HepG2 (cell line): ENCODE data around the gene POLR1E. TPM values are rescaled to one million over a fixed set of nuclear protein-coding genes. Genes with fewer than 3 reads are reported as not detected.

Experiments used
- ATAC-seq: fragments of 200-7000 bp; cut with Tn5 transposase; 3 replicates; pipeline ENCODE4 v1.9.1; 2020; ENCODE audit warnings: mild to moderate bottlenecking, moderate library complexity
- BruUV-seq: library from RNA; stranded (reverse); fragments of 400-500 nt; replicated peaks from 2 replicates; lab custom pipeline; 2021; lab: Mats Ljungman, UMichigan
- CTCF ChIA-PET: fragments of 300-600 bp; formaldehyde crosslinking; extraction: SDS; loops from one replicate; lab custom pipeline; 2021; ENCODE audit warnings: low total read pairs, inconsistent platforms, low intra/inter-chr PET ratio; lab: Yijun Ruan, JAX
- POLR2A ChIA-PET: fragments of 350-600 bp; sonication (Branson Sonifier 250); formaldehyde crosslinking; loops from one replicate; lab custom pipeline; 2020; ENCODE audit warnings: antibody characterized with exemption, inconsistent platforms; lab: Yijun Ruan, JAX
- DNase-seq: peaks from one replicate; pipeline ENCODE4 v3.0.0-alpha.2; 2015; ENCODE audit warnings: low spot score
- FAIRE-seq: peaks from 3 replicates; lab custom pipeline; 2011; peaks lifted over from hg19 to GRCh38; lab: Jason Lieb, UNC
- H2AFZ ChIP-seq: one replicate; pipeline ENCODE4 v1.6.1; 2011; ENCODE audit warnings: low read length, inconsistent platforms
- H3K27ac ChIP-seq: fragments of 300-600 bp; 3 replicates; pipeline ENCODE4 v1.8.0; 2011; ENCODE audit warnings: mixed run types, mild to moderate bottlenecking, mixed read lengths, low read length, inconsistent platforms; ENCODE audit not compliant: insufficient read depth; ENCODE audit errors: extremely low read length
- H3K27me3 ChIP-seq, 2 experiments: fragments of 200-600 bp in 1 of 2; 2 replicates in 1 of 2; 3 replicates in 1 of 2; pipeline versions ENCODE4 v1.6.0 to v1.8.0; 2011; ENCODE audit warnings: low read length in 2 of 2, mild to moderate bottlenecking in 2 of 2, moderate library complexity in 2 of 2, inconsistent platforms in 1 of 2; ENCODE audit not compliant: insufficient read depth in 2 of 2, control insufficient read depth in 1 of 2
- H3K36me3 ChIP-seq, 2 experiments: fragments of 200-600 bp in 1 of 2; replicated peaks in 1 of 2; 2 replicates in 1 of 2; 3 replicates in 1 of 2; pipeline versions ENCODE4 v1.5.1 to v1.8.0; 2011; ENCODE audit warnings: low read length in 2 of 2, inconsistent platforms in 1 of 2; ENCODE audit not compliant: insufficient read depth in 2 of 2, control insufficient read depth in 1 of 2
- H3K4me1 ChIP-seq: 2 replicates; pipeline ENCODE4 v1.5.1; 2012; ENCODE audit warnings: low read length, inconsistent platforms; ENCODE audit not compliant: insufficient read depth
- H3K4me2 ChIP-seq: 2 replicates; pipeline ENCODE4 v1.6.0; 2011; ENCODE audit warnings: low read depth, low read length, inconsistent platforms
- H3K4me3 ChIP-seq, 3 experiments: fragments of 200-600 bp in 1 of 3; sonication (generic), shearing (Covaris generic) in 1 of 3; replicated peaks in 1 of 3; 2 replicates each; pipeline ENCODE4 v1.5.1; 2011 to 2016; ENCODE audit warnings: low read length in 3 of 3, inconsistent platforms in 2 of 3, low read depth in 2 of 3, mild to moderate bottlenecking in 2 of 3, control low read depth in 1 of 3, mixed read lengths in 1 of 3; ENCODE audit not compliant: insufficient read depth in 1 of 3
- H3K79me2 ChIP-seq: one replicate; pipeline ENCODE4 v1.6.1; 2011; ENCODE audit warnings: low read length, inconsistent platforms; ENCODE audit not compliant: insufficient read depth
- H3K9ac ChIP-seq: 2 replicates; pipeline ENCODE4 v1.6.0; 2011; ENCODE audit warnings: mild to moderate bottlenecking, low read depth, low read length, inconsistent platforms; ENCODE audit not compliant: insufficient read depth
- H3K9me3 ChIP-seq: 2 replicates; pipeline ENCODE4 v1.5.1; 2012; ENCODE audit warnings: mild to moderate bottlenecking, low read length
- H4K20me1 ChIP-seq: 2 replicates; pipeline ENCODE4 v1.6.0; 2011; ENCODE audit warnings: inconsistent platforms, mild to moderate bottlenecking, low read length, moderate library complexity; ENCODE audit not compliant: insufficient read depth
- HDAC1 ChIP-seq: sonication (generic); formaldehyde crosslinking; IDR thresholded peaks from 2 replicates; pipeline ENCODE4 v1.5.1; 2020; ENCODE audit warnings: mild to moderate bottlenecking, missing genetic modification reagents
- HMG20A ChIP-seq: IDR thresholded peaks from 2 replicates; pipeline ENCODE4 v1.6.1; 2016; ENCODE audit warnings: borderline replicate concordance
- HOXA7 ChIP-seq: sonication (generic); formaldehyde crosslinking; IDR thresholded peaks from 2 replicates; pipeline ENCODE4 v1.8.1; 2022; ENCODE audit warnings: mild to moderate bottlenecking, missing genetic modification reagents, moderate library complexity
- IRF2 ChIP-seq: IDR thresholded peaks from 2 replicates; pipeline ENCODE4 v1.6.1; 2018; ENCODE audit warnings: missing genetic modification reagents, missing compliant biosample characterization
- MAFG ChIP-seq: sonication (generic); formaldehyde crosslinking; IDR thresholded peaks from 2 replicates; pipeline ENCODE4 v1.5.1; 2020; ENCODE audit warnings: mild to moderate bottlenecking, missing genetic modification reagents
- NFE2L2 ChIP-seq: fragments of 150-350 bp; IDR thresholded peaks from 2 replicates; pipeline ENCODE4 v1.6.1; 2014; ENCODE audit warnings: low read length
- NR2C2 ChIP-seq: sonication (generic); formaldehyde crosslinking; IDR thresholded peaks from 2 replicates; pipeline ENCODE4 v1.4.0; 2020; ENCODE audit warnings: missing genetic modification reagents, mild to moderate bottlenecking, moderate library complexity, borderline replicate concordance
- SAP130 ChIP-seq: IDR thresholded peaks from 2 replicates; pipeline ENCODE4 v1.6.1; 2016; ENCODE audit warnings: low read depth
- TP53 ChIP-seq: sonication (generic); formaldehyde crosslinking; conservative IDR thresholded peaks from 2 replicates; pipeline ENCODE4 v1.4.0; 2020; ENCODE audit warnings: missing genetic modification reagents
- XBP1 ChIP-seq: sonication (generic); formaldehyde crosslinking; IDR thresholded peaks from 2 replicates; pipeline ENCODE4 v1.5.0; 2020; ENCODE audit warnings: missing genetic modification reagents
- ZFP36 ChIP-seq: fragments of 150-350 bp; IDR thresholded peaks from 2 replicates; pipeline ENCODE4 v1.6.1; 2018; ENCODE audit warnings: borderline replicate concordance, low read length, low read depth; ENCODE audit not compliant: partially characterized antibody
- ZFY ChIP-seq: sonication (generic); formaldehyde crosslinking; IDR thresholded peaks from 2 replicates; pipeline ENCODE4 v1.4.0; 2020; ENCODE audit warnings: missing genetic modification reagents
- ZNF17 ChIP-seq: sonication (generic); formaldehyde crosslinking; IDR thresholded peaks from 2 replicates; pipeline ENCODE4 v1.5.0; 2020; ENCODE audit warnings: mild to moderate bottlenecking, missing genetic modification reagents
- ZNF276 ChIP-seq: sonication (generic); formaldehyde crosslinking; IDR thresholded peaks from 2 replicates; pipeline ENCODE4 v1.4.0; 2020; ENCODE audit warnings: mild to moderate bottlenecking, low read depth, missing genetic modification reagents
- ZNF451 ChIP-seq: sonication (generic); formaldehyde crosslinking; IDR thresholded peaks from 2 replicates; pipeline ENCODE4 v1.5.0; 2020; ENCODE audit warnings: mild to moderate bottlenecking, missing genetic modification reagents
- ZNF839 ChIP-seq: sonication (generic); formaldehyde crosslinking; IDR thresholded peaks from 2 replicates; pipeline ENCODE4 v1.4.0; 2020; ENCODE audit warnings: missing genetic modification reagents, mild to moderate bottlenecking, borderline replicate concordance
- WGBS: methylation state at CpG from one replicate; pipeline ENCODE4 v1.1.6; 2017; ENCODE audit warnings: low lambda C conversion rate; 5-methylcytosine and 5-hydroxymethylcytosine counted together
- in situ Hi-C: cut with HindIII; loops from 2 replicates; pipeline ENCODE4 v1.10.0; 2017; ENCODE audit warnings: low pct_unique_long_range_greater_than_20kb; ENCODE audit not compliant: extremely low pct_ligation_motif_present
- intact Hi-C: fragments of 100-400 bp; cut with micrococcal nuclease; formaldehyde crosslinking; loops from one replicate; pipeline ENCODE4 v1.10.0; 2022; ENCODE audit not compliant: unreplicated experiment
- polyA plus RNA-seq, 8 experiments: library from polyadenylated mRNA; depleted of rRNA in 3 of 8; stranded (reverse) in 7 of 8; unstranded in 1 of 8; fragments of >200 nt; fragmentation: Illumina TruSeq in 4 of 8; extraction: Trizol in 4 of 8; gene quantifications; 2 replicates each; pipeline versions ENCODE4 v1.2.1 to v1.2.3, GENCODE V29; 2011 to 2016; ENCODE audit warnings: low read depth in 4 of 8, missing spikeins in 1 of 8, mixed read lengths in 1 of 8; ENCODE audit not compliant: insufficient read depth in 1 of 8
- total RNA-seq, 5 experiments: library from RNA; depleted of rRNA; stranded (reverse); fragments of >200 nt; fragmentation: Illumina TruSeq; extraction: Trizol; gene quantifications; 2 replicates each; pipeline ENCODE4 v1.2.3, GENCODE V29; 2016; ENCODE audit warnings: low read depth in 1 of 5
- TF ChIP-seq, protein P1 (sequence below): sonication (generic); formaldehyde crosslinking; IDR thresholded peaks from 2 replicates; pipeline ENCODE4 v1.4.0; 2020; ENCODE audit warnings: low read depth, mild to moderate bottlenecking, missing genetic modification reagents
- TF ChIP-seq, protein P2 (sequence below): sonication (generic); formaldehyde crosslinking; IDR thresholded peaks from 2 replicates; pipeline ENCODE4 v1.4.0; 2020; ENCODE audit warnings: mild to moderate bottlenecking, missing genetic modification reagents, borderline replicate concordance

The POLR1E gene
- total and polyA plus RNA-seq, 2 of the 13 experiments (the other 11 are each of a cell fraction or from before 2014, with no cell fraction given) = 23.0 to 37.8 TPM

DNA sequence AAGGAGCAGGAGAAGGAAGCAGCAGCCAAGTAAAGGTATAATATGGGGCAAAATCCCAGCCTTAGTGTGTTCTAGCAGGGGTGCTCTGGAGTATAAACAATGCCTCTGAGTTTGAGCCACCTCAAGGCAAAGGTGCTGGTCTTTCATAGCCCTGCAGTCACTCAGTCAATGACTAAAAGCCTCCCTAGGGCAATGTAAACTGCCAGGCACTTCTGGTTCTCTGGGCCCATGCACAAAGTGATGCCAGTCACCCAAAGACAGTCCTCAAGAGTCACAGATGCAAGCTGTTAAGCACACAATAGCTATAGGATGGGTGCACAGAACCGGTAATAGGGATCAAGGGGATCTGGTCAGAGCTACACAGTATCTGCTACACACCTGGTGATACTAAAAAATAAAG lies 33.1 kb upstream of the POLR1E start (continued):
- TF ChIP-seq, protein P1, sequence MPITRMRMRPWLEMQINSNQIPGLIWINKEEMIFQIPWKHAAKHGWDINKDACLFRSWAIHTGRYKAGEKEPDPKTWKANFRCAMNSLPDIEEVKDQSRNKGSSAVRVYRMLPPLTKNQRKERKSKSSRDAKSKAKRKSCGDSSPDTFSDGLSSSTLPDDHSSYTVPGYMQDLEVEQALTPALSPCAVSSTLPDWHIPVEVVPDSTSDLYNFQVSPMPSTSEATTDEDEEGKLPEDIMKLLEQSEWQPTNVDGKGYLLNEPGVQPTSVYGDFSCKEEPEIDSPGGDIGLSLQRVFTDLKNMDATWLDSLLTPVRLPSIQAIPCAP (CRISPR knock-in tag) = no peak
- TF ChIP-seq HMG20A (CRISPR knock-in tag) = no peak
- no peak for TF ChIP-seq ZNF17 (CRISPR knock-in tag)
- TF ChIP-seq HOXA7 (CRISPR knock-in tag) = no peak

- Histone ChIP-seq H3K9ac (peak overlapping the region; percentile 42; the same call in 1 of the 2 replicates), H3K79me2 (peaks cover 93% of the 10 kb centered on the region), H3K4me3 (peak overlapping the region in 1 of 3 experiments; percentile 33; a peak in 2 of 6 replicates), H3K27me3 (no peaks in the 10 kb centered on the region), H3K27ac (peak overlapping the region; percentile 72), H4K20me1 (peaks cover 40% of the 10 kb centered on the region)
- CTCF ChIA-PET = no interaction called here
- in situ Hi-C loops = no loop called here
- ATAC-seq = peak; percentile 25; the same call in 2 of the 3 replicates
- FAIRE-seq = no peak
- TF ChIP-seq NFE2L2 (no peak), NR2C2 (CRISPR knock-in tag) (no peak), TP53 (CRISPR knock-in tag) (no peak), XBP1 (CRISPR knock-in tag) (no peak), ZNF276 (CRISPR knock-in tag) (no peak), ZNF839 (no peak), ZFP36 (no peak), ZNF451 (CRISPR knock-in tag) (no peak), HDAC1 (no peak), ZFY (no peak), SAP130 (CRISPR knock-in tag) (no peak), MAFG (CRISPR knock-in tag) (no peak), IRF2 (CRISPR knock-in tag) (no peak)
- TF ChIP-seq, protein P2, sequence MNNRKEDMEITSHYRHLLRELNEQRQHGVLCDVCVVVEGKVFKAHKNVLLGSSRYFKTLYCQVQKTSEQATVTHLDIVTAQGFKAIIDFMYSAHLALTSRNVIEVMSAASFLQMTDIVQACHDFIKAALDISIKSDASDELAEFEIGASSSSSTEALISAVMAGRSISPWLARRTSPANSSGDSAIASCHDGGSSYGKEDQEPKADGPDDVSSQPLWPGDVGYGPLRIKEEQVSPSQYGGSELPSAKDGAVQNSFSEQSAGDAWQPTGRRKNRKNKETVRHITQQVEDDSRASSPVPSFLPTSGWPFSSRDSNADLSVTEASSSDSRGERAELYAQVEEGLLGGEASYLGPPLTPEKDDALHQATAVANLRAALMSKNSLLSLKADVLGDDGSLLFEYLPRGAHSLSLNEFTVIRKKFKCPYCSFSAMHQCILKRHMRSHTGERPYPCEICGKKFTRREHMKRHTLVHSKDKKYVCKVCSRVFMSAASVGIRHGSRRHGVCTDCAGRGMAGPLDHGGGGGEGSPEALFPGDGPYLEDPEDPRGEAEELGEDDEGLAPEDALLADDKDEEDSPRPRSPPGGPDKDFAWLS = no peak
- TF ChIP-seq, all 625 proteins: peak for 0
- intact Hi-C loops = no loop called here
- BruUV-seq = no TSS peak
- H3K9me3 ChIP-seq = no peaks in the 10 kb centered on the region
- peak overlapping the region; percentile 61 for H3K4me2 ChIP-seq
- H2AFZ ChIP-seq = no peak overlapping the region
- DNase-seq = no peak
- whole genome bisulfite sequencing = 80% methylated on average over 1 of the region's 1 CpG
- peaks cover 1 to 10% of the 10 kb centered on the region in 2 experiments; a peak in 1 of 5 replicates for H3K36me3 ChIP-seq
- POLR2A ChIA-PET = interaction anchor here (1.3 kb wide), 1 partner anchor 12 kb away, joined by 13 read pairs; the partner anchor contains the start of gene ZBTB5
- peaks cover 66% of the 10 kb centered on the region for H3K4me1 ChIP-seq
Measured at GRCh38 chr9:37453827-37454226, 31.9 kb upstream of the POLR1E start.
